NCI-H1092 treated with DMSO at 0.1 percent for 48 hours (cell line): Measurements from ENCODE around the gene BBLN.

Experiments
- DNase-seq: peaks from one replicate; lab custom pipeline; 2025; lab: John Stamatoyannopoulos, UW

BBLN gene

DNA sequence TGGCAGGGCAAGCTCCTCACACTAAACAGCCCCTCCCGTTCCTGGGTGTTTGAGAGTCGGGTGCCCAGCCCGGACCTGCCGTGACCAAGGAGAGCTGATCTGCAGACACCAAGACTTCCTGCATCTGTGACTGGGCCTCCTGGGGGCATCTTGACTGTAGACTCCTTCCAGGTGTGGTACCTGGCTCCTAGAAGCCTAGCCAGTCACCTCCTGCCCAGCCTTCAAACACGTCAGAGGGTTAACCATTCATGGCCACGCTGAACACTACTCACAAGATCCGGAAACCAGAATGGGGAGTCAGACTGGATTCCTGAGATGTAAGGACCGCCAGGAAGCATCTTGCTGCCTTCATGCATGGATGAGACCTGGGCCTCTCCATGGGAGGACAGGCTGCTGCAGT lies 14.5 kb upstream of the BBLN start:
- no peak for DNase-seq

GRCh38 chr9:128145951-128146351 lies 14.1 kb upstream of the BBLN start:
- DNase-seq: no peak

DNA sequence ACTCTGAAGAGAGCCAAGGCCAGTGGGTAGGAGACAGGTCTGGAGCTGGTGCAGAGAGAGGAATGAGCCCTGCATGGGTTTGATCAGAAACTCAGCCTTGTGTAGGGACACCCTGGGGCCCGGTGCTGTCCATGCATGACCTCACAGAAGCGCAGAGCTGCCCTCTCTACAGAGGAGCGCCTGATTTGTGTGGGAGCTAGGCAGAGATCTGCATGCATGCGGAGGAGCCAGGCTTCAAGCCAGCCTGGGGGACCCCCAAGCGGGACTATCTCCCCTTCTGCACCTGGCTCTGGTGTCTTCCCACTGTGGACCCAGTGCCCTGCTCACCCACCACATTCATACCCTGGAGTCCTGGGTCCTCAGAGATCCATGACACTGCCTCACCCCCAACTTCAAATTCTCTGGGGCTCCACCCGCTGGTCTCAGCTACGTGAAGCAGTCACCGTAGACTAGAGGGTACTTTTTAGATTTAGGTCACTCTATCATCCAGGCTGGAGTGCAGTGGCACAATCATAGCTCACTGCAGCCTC lies 13.4 kb upstream of the BBLN start:
- DNase-seq: no peak

- DNase-seq: no peak
Observed at GRCh38 chr9:128148509-128149000, 11.5 kb upstream of the BBLN start.

- DNase-seq: no peak
Observed at GRCh38 chr9:128149001-128149701, 10.9 kb upstream of the BBLN start, which contains the start of gene LCN2. LCN2 (plus strand) TSS chr9:128149453; CDS start chr9:128149526, 73 bp downstream.

DNA sequence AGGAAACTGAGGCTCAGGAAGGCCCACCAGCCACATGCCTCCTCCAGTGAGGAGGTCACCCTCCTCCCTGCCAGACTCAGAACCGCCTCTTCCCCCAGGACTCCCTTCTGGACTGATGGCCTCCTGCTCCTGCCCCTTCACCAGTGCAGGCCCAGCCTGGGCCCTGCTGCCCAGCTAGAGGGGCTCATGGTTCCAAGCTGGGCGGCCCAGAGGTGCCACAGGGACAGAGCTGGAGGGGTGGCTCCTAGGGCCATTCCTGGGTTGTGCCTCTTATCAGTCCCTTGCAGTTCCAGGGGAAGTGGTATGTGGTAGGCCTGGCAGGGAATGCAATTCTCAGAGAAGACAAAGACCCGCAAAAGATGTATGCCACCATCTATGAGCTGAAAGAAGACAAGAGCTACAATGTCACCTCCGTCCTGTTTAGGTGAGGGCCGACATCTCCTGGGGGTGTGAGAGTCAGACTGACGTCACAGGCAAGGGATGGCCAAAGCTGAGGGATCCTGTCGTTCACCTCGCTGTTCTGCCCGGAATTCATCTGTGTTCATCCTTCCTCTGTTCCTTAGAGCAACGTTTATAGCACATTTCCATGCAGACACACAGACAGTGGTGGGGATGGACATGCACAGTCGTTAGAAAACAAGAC lies 10.0 kb upstream of the BBLN start:
- DNase-seq: no peak

DNA sequence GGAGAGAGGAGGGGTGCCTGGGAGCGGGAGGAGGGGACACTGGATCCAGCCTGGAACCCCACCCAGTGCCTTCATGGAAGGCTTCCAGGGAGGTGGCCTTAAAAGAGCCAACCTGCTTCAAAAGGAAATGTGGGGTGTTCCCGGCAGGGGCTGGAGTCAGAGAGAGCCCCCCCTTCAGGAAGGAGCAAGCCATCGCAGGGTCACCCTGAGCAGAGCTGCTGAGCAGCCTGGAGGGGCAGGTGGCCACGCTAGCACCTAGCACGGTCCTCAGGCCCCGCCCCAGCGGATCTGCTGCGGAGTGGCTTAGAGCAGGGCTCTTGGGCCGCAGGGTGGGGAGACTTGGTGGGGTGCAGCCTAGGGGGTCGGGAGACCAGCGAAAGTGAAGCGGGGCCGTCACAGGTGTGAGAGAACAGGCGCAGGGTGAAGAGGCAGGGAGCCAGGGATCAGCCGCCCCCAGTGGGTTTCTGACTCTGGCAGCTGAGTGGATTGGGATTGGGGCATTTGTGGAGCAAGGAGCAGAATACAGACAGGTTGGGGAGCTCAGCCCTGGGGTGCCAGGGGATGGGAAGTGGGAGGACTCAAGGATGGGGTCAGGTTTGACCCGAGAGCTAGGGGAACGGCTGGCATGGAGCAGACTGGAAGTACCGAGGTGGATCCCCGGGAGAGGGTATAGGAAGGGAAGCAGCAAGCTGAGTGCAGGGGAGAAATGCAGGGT lies 9.3 kb upstream of the BBLN start:
- no peak for DNase-seq

GRCh38 chr9:128151309-128152132 lies 8.5 kb upstream of the BBLN start:
- no peak for DNase-seq

- DNase-seq: no peak
Observed at GRCh38 chr9:128152133-128153059, 7.7 kb upstream of the BBLN start.

GRCh38 chr9:128153060-128153946 lies 6.8 kb upstream of the BBLN start:
- DNase-seq: no peak

DNA sequence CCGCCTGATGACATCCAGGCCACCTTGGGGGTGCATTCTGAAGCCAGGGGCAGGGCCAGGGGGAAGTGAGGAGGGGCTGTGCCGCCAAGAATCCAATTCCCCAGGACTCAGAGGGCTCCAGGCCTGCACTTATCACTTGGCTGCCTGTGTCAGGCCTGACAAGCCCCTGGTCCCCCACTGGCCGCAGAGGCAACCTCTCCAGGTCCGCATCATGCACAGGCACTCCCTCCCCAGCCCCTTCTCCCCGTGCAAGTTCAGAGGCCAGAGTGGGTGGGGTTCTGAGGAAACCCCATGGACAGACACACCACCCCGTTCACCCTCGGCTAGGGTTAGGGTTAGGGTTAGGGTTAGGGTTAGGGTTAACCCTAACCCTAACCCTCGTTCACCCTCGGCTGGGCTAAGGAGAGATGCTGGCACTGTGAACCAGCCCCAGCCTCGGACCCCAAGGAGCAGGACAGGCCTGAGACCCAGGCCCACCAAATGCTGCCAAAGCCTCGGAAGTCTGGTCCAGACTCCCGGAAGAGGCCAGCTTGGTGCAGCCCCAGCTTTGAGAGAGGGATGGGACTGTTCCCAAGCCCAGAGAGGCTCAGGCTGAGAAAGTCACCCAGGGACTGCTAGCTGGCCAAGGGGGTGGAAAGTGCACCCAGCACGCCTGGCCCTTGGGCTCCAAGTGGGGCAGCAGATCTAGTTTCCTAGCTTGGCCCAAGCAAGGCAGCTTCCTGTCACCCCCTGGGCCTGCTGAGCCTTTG lies 5.9 kb upstream of the BBLN start:
- DNase-seq: no peak

DNA sequence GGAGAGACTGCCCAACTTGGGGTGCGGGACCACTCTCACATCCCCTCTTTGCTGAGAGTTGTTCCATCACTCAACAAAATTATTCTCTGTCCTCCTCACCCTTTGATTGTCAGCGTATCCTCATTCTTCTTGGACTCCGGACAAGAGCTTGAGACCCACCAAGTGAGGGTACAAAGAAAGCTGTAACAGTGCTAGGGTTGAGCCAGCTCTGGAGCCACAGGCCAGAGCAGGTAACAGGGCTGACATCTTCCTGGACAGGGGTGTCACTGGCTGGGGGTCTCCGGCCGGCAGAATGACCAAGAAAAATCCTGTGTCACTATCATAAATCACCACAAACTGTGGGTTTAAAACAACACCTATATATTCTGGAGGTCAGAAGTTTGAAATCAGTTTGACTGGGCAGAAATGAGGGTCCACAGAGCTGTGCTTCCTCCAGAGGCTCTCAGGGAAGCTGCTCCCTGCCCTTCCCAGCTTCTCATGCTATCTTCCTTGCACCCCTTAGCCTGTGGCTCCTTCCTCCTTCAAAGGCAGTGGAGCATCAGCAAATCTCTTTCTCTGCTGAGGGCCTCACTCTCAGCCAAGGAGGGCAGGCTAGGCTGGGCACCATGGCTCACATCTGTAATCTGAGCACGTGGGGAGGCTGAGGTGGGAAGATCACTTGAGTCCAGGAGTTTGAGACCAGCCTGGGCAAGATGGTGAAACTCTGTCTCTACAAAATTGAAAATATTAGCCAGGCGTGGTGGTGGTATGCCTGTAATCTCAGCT lies 4.1 kb upstream of the BBLN start:
- no peak for DNase-seq

GRCh38 chr9:128159522-128159783 lies 612 bp upstream of the BBLN start:
- no peak for DNase-seq

DNA sequence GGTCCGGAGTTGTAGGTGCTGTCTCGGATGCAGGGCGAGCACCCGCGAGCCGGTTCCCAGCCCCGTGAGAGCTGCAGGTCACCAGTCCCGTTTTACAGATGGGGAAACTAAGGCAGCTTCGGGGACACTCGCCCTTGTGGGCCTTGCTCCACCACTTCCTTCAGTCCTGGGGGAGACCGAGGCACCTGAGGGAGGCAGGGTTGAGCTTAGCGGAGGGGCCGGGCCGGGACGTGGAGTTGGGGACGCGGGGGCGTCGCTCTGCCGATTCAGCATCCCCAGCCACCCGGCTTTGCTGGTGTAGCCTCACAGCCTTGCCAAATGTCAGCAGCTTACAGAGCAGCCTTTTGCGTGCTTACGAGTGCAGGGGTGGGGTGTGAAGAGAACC lies 530 bp downstream of the BBLN start:
- DNase-seq: no peak

GRCh38 chr9:128161215-128161902 lies 1.3 kb downstream of the BBLN start:
- no peak for DNase-seq

DNA sequence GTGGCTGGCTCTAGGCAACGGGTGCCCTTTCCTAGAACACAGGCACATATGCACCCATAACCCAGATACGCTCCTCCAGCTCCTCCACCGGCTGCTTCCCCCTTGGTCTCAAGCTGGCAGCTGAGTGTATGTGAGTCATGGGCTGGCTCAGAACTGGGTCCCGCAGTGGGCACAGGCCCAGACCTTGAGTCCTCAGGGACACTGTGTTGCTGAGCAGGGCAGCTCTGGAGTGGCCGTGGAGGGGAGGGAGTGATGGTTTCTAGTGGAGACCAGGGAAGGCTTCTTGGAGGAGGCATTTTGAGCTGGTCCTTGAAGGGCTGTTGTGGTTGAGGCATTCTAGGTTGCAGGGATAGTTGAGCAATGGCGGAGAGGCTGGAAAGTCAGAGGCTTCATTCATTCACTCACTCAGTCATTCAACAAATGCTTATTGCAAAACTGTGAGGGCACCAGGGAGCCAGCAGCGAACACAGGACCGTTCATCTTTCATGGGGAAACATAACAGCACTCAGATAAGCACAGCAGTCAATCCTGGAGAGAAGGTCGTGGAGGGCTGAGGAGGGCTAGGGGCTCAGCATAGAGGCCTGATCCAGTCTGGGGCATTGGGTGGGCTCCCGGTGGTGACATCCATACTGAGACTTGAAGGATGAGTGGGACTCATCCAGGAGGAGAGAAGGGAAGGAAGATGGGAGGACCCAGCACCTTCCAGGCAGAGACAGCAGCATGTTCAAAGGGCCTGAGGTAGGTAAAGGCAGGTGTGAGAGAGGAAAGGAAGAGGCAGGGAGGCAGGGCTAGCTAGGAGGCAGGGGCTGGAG lies 2.4 kb downstream of the BBLN start:
- DNase-seq: no peak

GRCh38 chr9:128163027-128163515 lies 3.0 kb downstream of the BBLN start:
- DNase-seq: no peak
